Measurements from ENCODE around the gene SLC35C1. TPM values are rescaled to one million over a fixed set of nuclear protein-coding genes. Genes with fewer than 3 reads are reported as not detected.
"Not testable (repeated sequence)": the region's sequence is repeated elsewhere in the genome, so short reads cannot be mapped to it uniquely, and the experiment has no call there.

SLC35C1 gene
- total RNA-seq, 1 experiment from 2014 or later: 37.2 TPM

DNA sequence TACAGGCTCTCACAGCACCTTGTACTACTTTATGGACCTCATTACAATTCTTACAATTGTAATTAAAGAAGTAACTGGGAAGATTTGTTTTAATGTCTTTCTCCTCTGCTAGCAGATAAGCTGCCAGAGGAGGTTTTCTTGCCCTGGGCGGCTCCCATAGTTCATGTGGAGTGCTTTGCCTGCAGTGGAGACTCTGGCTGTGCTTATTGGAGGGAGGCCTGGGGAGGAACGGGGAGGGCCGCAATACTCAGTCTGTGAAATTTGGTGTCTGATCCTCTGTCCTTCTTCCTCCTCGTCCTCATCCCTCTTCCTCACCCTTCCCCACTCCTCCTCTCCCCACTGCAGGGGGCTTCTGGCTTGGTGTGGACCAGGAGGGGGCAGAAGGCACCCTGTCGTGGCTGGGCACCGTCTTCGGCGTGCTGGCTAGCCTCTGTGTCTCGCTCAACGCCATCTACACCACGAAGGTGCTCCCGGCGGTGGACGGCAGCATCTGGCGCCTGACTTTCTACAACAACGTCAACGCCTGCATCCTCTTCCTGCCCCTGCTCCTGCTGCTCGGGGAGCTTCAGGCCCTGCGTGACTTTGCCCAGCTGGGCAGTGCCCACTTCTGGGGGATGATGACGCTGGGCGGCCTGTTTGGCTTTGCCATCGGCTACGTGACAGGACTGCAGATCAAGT, 5.6 kb downstream of the SLC35C1 start:
- DNase-seq (ENCODE audit: low spot score): no peak

- DNase-seq (ENCODE audit: low spot score): no peak
Measured at GRCh38 chr11:45811109-45811435, 6.1 kb downstream of the SLC35C1 start.

DNA sequence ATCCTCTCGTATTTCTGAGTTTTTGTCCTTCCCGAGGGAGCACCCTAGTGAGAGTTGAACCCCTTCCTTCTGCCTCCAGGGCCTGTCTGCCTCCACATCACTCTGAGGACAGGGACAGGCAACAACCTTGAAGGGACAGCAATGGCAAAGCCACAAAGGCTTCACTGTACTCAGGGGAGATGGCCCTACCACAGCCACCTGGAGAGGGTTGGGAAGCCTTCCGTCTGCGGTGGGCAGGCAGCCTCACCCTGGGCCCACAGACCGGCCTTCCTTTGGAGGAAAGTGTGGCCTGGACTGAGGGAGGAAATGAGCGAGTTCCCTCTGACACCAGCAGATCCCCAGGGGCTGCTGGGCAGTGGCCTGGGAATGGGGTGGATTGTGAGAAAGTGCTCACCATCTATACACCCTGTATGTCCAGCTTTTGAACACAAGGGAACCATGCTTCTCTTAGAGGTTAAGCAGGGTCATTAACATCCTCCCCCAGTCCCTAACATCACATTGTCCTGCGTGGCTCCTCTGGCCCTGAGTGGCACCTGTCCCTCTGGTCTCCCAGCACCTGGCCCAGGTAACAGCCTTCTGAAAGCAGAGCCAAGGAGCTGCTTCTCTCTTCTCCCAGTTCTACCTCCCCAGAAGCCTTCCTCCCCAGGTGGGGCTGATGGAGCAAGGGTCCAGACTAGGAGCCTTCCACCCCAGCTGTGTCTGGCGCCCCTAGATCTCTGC, 6.8 kb downstream of the SLC35C1 start:
- no peak for DNase-seq (ENCODE audit: low spot score)

DNA sequence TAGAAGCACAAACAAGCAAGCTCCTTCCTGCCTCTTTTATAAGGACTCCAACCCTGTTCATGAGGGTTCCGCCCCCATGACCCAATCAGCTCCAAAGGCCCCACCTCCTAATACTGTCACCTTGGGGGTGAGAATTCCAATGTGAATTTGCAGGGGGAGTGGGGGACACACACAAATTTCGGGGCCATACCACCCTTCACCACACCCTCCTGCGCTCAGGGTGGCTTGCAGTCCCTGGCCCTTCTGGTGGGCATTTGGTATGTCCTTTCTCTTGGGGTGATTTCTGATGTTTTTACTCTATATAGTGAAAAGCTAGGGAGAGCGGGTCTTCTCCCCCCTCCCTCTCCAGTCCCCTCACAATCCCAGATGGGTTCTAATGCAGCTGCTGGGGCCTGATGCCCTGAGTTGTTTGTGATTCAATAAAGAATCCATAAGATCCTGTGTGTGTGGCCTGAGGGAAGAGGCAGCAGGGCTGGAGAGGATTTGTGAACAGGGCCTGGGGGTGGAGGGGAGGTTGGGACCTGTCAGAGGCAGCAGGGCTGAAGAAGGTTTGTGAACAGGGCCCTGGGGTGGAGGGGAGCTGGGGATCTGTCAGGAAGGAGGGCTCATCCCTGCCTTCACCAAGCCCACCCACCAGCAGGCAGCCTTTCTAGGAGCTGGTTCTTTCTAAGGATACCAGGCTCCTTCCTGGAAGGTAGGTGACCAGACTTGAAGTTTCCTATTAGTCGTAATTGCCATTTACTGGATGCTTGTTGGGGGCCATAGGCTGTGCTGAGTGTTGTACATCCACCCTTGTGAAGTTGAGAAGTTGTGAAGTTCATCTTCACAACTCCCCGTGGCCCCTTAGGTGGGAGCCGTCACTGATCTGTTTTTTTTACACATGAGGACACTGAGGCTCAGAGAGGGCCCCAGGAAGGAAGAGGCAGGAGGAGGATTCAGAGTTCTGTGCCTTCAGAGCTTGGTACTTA, 7.9 kb downstream of the SLC35C1 start:
- DNase-seq (ENCODE audit: low spot score): no peak

- DNase-seq (ENCODE audit: low spot score): peak; percentile 66
Measured at GRCh38 chr11:45815747-45816146, 10.8 kb downstream of the SLC35C1 start.

GRCh38 chr11:45816614-45817013, 11.7 kb downstream of the SLC35C1 start:
- DNase-seq (ENCODE audit: low spot score): no peak

- DNase-seq (ENCODE audit: low spot score): no peak
Measured at GRCh38 chr11:45817191-45817590, 12.2 kb downstream of the SLC35C1 start.

DNA sequence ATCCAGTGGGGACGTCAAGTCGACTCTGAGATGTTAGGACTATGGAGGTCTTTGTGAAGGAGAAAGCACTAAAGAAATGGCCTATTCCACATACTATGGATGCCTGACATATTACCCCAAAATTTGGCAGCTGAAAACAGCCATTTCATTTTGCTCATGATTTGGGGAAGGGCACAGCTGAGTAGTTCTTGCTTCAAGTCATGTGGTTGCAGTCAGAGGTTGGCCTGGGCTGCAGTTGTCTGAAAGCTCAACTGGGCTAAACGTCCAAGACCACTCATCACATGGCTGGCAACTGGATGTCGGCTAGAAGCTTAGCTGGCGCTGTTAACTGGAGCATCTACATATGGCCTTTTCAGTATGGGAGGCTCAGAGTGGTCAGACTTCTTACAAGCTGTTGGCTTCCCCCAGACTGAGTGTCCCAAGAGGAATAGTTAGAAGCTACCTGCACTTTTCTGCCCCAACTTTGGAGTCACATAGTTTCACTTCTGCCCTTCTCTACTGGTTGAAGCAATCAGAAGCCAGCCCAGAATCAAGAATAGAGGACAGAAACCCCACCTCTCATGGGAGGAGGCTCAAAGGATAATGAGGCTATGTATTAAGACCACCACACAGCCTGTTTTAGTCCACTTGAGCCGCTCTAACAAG, 14.1 kb downstream of the SLC35C1 start:
- DNase-seq (ENCODE audit: low spot score): no peak

- DNase-seq (ENCODE audit: low spot score): no peak
Measured at GRCh38 chr11:45820211-45820857, 15.4 kb downstream of the SLC35C1 start.

DNA sequence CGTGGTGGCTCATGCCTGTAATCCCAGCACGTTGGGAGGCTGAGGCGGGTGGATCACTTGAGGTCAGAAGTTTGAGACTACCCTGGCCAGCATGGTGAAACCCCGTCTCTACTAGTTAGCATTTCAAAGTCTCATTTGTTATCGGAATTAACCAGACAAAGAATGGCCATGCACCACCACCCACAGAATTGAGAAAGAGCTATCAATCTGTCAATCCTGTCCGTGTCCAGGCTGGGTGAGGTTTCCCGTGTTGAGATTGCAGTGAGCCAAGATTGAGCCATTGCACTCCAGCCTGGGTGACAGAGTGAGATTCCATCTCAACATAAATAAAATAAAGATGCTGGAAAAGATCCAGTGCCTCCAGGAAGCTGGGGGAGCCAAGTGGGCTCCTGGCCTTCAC, 21.5 kb downstream of the SLC35C1 start:
- not testable (repeated sequence) for DNase-seq (ENCODE audit: low spot score)

GRCh38 chr11:45827123-45827522, 22.2 kb downstream of the SLC35C1 start:
- no peak for DNase-seq (ENCODE audit: low spot score)

DNA sequence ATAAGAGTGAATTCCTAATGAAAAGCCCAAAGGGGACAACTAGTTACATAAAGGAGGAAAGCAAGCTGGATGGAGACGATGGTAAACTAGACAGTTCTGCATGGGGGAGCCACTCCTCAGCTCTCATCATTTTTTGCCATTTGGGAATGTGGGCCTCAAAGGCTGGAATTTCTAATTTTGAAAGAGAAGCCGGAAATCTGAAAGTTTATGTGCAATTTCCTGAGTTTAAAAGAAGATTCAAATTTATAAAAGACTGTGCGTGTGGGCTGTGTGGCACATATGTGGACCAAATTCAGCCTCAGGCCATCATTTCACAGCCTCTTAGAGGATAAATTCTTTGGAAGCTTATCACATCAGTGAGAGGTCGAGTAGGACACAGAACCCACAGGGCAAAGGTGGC, 24.0 kb downstream of the SLC35C1 start:
- no peak for DNase-seq (ENCODE audit: low spot score)

DNA sequence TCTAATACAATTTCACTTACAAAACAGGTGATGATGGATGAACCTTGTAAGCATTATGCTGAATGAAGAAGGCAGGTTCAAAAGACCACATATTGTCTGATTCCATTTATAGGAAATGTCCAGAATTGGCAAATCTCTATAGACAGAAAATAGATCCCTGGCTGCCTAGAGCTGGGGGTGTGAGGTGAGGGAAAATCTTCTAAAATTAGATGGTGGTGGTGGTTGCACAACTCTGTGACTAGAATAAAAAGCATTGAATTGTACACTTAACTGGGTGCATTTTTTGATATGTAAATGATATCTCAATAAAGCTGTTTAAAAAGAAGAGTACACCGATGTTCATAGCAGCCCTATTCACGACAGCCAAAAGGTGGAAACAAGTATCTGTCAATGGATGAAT, 25.6 kb downstream of the SLC35C1 start:
- no peak for DNase-seq (ENCODE audit: low spot score)

DNA sequence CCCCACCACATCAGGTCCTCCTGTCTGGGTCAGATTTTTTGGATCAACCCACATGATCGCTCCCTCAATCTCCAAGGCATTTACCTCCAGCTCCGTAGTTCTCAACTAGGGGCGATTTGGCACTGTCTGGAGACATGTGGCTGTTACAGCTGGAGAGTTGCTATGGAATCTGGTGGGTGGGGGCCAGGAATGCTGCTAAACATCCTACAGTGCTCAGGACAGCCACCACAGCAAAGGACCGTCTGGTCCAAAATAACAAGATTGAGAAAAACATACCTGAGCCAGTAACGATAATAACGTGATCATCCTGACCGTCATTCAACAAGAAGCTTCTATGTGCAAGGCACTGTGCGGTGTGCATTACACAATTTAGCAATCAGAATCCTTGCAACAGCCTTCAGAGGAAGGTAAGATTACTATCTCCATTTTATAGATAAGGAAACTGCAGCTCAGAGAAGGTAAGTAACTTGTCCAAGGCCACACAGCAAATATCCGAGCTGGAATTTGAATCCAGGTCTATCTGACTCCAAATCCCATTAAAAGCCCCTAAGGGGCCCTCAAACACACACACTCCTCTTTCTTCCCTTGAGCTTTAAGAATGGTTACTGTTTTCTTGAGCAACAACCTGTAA, 28.0 kb downstream of the SLC35C1 start:
- no peak for DNase-seq (ENCODE audit: low spot score)

DNA sequence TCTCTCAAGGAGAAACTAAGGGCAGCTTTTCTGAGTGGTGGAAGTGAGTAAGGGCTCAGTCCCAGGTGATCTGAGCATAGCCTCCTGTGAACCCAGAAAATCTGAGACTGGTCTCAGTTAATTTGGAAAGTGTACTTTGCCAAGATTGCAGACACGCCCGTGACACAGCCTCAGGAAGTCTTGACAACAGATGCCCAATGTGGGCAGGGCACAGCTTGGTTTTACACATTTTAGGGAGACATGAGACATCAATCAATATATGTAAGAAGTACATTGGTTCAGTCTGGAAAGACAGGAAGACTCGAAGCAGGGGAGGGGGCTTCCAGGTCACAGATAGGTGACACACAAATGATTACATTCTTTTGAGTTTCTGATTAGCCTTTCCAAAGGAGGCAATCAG, 28.8 kb downstream of the SLC35C1 start:
- no peak for DNase-seq (ENCODE audit: low spot score)

DNA sequence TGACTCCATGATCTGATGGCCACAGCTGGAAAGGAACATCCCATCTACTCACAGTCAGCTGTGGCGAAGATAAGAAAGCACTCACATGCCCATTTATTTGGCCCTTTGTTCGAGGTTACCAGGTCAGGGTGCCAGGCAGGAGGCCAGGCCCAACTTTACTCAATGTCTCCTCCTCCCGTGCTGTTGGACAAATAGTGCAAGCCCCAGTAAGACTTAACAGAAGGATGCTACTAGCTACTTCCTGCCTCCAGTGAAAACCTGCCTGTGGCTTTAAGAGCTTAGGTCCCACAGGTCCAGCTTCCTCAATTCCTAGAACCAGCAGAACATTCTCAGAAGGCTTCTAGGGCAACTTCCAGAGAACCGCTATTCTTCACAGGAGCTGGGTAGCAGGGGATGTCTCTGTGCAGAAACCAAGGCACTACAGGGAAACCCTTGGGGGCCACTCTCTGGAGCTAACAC, 29.4 kb downstream of the SLC35C1 start:
- no peak for DNase-seq (ENCODE audit: low spot score)

DNA sequence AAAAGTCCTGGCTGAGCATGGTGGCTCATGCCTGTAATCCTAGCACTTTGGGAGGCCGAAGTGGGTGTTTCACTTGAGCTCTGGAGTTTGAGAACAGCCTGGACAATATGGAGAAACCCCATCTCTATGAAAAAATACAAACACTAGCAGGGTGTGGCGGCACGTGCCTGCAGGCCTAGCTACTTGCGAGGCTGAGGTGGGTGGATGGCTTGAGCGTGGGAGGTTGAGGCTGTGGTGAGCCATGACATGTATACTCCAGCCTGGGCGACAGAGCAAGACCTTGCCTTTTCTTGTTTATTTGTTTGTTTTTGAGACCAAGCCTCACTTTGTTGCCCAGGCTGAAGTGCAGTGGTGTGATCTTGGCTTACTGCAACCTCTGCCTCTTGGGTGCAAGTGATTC, 34.3 kb downstream of the SLC35C1 start:
- no peak for DNase-seq (ENCODE audit: low spot score)

GRCh38 chr11:45840251-45840650, 35.3 kb downstream of the SLC35C1 start:
- not testable (repeated sequence) for DNase-seq (ENCODE audit: low spot score)

- DNase-seq (ENCODE audit: low spot score): peak; percentile 98
Measured at GRCh38 chr11:45843158-45843924, 38.4 kb downstream of the SLC35C1 start.
